Epithelial cell of umbilical artery (primary cell): ENCODE measurements around the gene KANSL3. TPM values are rescaled to one million over a fixed set of nuclear protein-coding genes. Genes with fewer than 3 reads are reported as not detected.

Source experiments
- total RNA-seq: library from RNA; depleted of rRNA; stranded (reverse); fragments of >200 nt; gene quantifications from 2 replicates; pipeline ENCODE4 v1.2.3, GENCODE V29; 2014

KANSL3 gene
- total RNA-seq = 22.1 and 22.3 TPM in 2 replicates

DNA sequence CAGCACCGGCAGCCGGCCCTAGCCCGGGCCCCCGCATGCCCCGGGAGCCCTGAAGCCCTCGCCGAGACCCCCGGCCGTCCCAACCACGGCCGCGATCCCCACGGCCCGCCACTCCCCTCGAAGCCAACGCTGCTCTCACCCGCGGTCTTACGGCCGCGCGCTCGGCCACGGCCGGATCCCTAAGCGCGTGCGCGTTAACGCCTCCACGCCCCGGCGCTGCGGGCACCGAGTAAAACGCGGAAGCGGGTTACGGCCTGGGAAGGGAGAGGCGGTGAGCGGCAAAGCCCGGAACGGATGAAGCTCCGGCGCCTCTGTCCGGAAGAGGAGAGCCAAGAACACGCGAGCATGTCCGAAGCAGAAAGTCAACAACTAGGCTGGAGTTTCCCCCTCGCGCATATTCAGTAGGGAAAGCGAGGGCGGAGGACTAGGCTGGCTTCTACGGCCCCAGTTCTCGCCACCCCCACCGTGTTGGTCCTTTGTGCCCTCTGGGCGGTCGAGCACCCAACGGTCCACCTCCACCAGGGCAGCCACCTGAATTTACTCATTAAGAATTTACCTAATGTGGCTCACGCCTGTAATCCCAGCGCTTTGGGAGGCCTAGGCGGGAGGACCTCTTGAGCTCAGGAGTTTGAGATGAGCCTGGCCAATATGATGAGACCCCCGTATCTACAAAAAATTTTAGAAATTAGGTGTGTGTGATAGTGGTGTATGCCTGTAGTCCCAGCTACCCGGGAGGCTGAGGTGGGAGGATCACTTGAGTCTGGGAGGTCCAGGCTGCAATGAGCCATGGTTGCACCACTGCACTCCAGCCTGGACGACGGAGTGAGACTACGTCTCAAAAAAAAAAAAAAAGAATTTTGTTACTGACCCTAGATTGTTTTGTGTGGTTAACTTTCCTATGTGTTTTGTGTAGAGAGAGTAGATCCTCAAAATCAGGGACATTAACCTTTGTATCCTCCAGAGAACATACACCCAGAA lies at the start of gene KANSL3:
TSS of gene KANSL3 (minus strand) at position 169 of the 978 bp plus-strand sequence. CDS start 1,177 bp downstream, outside the sequence.

DNA sequence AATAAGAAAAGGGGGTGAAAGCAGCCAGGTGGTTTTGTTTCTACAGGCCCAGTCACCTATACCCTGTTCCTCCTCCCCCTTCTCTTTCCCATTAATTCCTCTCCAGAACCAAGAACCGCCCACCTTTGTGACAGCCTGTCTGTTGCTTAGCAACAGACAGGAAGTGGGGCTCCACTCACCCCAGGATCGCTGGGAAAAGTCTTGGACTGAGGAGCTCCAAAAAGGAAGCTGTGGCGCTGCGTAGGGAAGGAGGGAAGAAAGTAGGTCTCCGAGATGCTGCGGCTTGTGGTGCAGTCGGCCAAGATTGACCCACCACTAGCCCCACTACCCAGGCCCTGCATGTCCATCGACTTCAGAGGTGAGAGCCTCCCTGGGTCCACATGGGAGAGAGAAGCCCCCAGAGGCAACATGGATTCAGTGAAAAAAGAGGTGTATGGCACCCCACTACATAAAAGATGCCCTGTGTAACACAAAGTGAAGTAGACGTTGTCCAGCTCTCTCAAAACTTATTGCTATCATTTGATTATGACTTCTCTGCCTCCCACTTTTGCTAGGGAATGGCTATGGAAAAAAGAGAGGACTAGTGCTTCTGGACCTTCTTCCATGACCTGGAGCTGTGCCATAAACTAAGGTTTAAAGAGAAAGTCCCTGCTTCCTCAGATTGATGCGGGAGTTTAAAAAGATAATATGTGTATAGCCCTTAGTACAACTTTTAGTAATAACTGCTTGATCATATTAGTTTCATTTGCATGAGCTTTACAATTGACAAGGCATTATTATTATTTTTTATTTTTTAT lies 4.7 kb upstream of the KANSL3 start, which contains the start of gene FER1L5:
TSS of gene FER1L5 (plus strand) at position 201 of the 797 bp plus-strand sequence. CDS start at position 274, 73 bp downstream.

Other genes starting within 250 kb of the KANSL3 start
- 0.15 TPM in 1 of 2 replicates, not detected in the other for gene NEURL3, start 133.0 kb downstream of the KANSL3 start, total RNA-seq
- gene ARID5A, start 101.6 kb downstream of the KANSL3 start, total RNA-seq = 12.0 and 13.1 TPM in 2 replicates
- gene FER1L5, start 4.5 kb upstream of the KANSL3 start, total RNA-seq = under 0.01 and 0.15 TPM in 2 replicates
- 17.2 and 29.3 TPM in 2 replicates for gene LMAN2L, start 101.8 kb upstream of the KANSL3 start, total RNA-seq
- 1.3 and 2.1 TPM in 2 replicates for gene CNNM4, start 122.6 kb upstream of the KANSL3 start, total RNA-seq
- gene CNNM3, start 178.0 kb upstream of the KANSL3 start, total RNA-seq = 5.9 and 6.2 TPM in 2 replicates
- 0.65 and 2.6 TPM in 2 replicates for gene ANKRD23, start 205.7 kb upstream of the KANSL3 start, total RNA-seq
- 4.9 and 9.1 TPM in 2 replicates for gene ANKRD39, start 219.7 kb upstream of the KANSL3 start, total RNA-seq
- 24.0 and 25.2 TPM in 2 replicates for gene SEMA4C, start 231.8 kb upstream of the KANSL3 start, total RNA-seq